ENCODE measurements around the gene CAPS. TPM values are rescaled to one million over a fixed set of nuclear protein-coding genes. Genes with fewer than 3 reads are reported as not detected.

The CAPS gene
- total RNA-seq, 1 experiment from 2014 or later, result 2.3 TPM

- WGBS (ENCODE audit: extremely low coverage, insufficient read length, low lambda C conversion rate), result no CpG with 5 or more reads among the region's 19 CpGs
Observed at GRCh38 chr19:5881543-5882299, 32.3 kb upstream of the CAPS start.

More at GRCh38 chr19:5881543-5882299, 32.3 kb upstream of the CAPS start:
- H3K56ac ChIP-seq (ENCODE audit: insufficient read length, low read depth, low read length), result no peak overlapping the region
- H3K27ac ChIP-seq (ENCODE audit: insufficient read length, low read depth, low read length), result no peak overlapping the region
- no peak overlapping the region for H3T11ph ChIP-seq (ENCODE audit: low read length)
- Mint-ChIP-seq H3K9me3 (no peaks in the 10 kb centered on the region; a peak in 1 of 5 replicates), H3K27me3 (ENCODE audit: low read depth) (peaks cover 30% of the 10 kb centered on the region), H3K36me3 (ENCODE audit: insufficient read depth in 1 of 3, low read depth in 3 of 3) (no peaks in the 10 kb centered on the region), H3K27ac (no peak overlapping the region), H3K4me1 (peaks cover 13 to 24% of the 10 kb centered on the region in 2 experiments), H3K4me3 (no peak overlapping the region)
- H4K91ac ChIP-seq (ENCODE audit: insufficient read length, low read depth, low read length), result no peak overlapping the region
- no peak overlapping the region for H2BK12ac ChIP-seq (ENCODE audit: insufficient read length, low read depth, low read length)
- H3K23ac ChIP-seq (ENCODE audit: insufficient read length, low read depth, low read length), result no peak overlapping the region
- no peak for TF ChIP-seq CTCF (conservative IDR thresholded peaks at IDR 0.05)
- no peaks in the 10 kb centered on the region for H3K27me3 ChIP-seq (ENCODE audit: insufficient read depth, low read length)
- H3K14ac ChIP-seq (ENCODE audit: insufficient read depth, low read length), result no peak overlapping the region
- no peaks in the 10 kb centered on the region for H3K79me2 ChIP-seq (ENCODE audit: insufficient read depth, low read length)
- H3K18ac ChIP-seq (ENCODE audit: insufficient read length, low read depth, low read length), result no peak overlapping the region
- no peak overlapping the region for H2AK5ac ChIP-seq (ENCODE audit: insufficient read length, low read length)
- no peak overlapping the region for H2BK20ac ChIP-seq (ENCODE audit: low read depth, low read length, poor library complexity, severe bottlenecking)
- H2BK120ac ChIP-seq (ENCODE audit: low read depth, low read length, poor library complexity, severe bottlenecking), result no peak overlapping the region
- no peak overlapping the region for H3K4me2 ChIP-seq (ENCODE audit: insufficient read depth, insufficient read length, low read length)
- H2BK15ac ChIP-seq (ENCODE audit: low read depth, low read length), result no peak overlapping the region
- H3K23me2 ChIP-seq (ENCODE audit: insufficient read length, low read depth, low read length, poor library complexity, severe bottlenecking), result no peaks in the 10 kb centered on the region
- no peak overlapping the region for H4K8ac ChIP-seq (replicated peaks; ENCODE audit: insufficient read length, low read depth, low read length)
- H3K79me1 ChIP-seq (ENCODE audit: insufficient read depth, low read depth, low read length, poor library complexity, severe bottlenecking), result no peaks in the 10 kb centered on the region
- H2AFZ ChIP-seq (ENCODE audit: low read length), result no peak overlapping the region
- DNase-seq, result no peak
- no peak overlapping the region for H4K5ac ChIP-seq (ENCODE audit: insufficient read length, low read depth, low read length)
- H3K9me3 ChIP-seq (ENCODE audit: control insufficient read depth, low read depth, low read length), result no peaks in the 10 kb centered on the region
- H2BK5ac ChIP-seq (ENCODE audit: insufficient read length, low read length), result no peak overlapping the region
- H3K4me1 ChIP-seq (ENCODE audit: insufficient read depth, low read length), result no peaks in the 10 kb centered on the region
- no peak overlapping the region for H3K9ac ChIP-seq (ENCODE audit: extremely low read depth, insufficient read length, low read length)
- H3K4ac ChIP-seq (ENCODE audit: low read depth, low read length), result no peak overlapping the region
- no peaks in the 10 kb centered on the region for H4K20me1 ChIP-seq (ENCODE audit: control insufficient read depth, insufficient read depth, insufficient read length)
